NK-92 (cell line): ENCODE data around the gene TEAD3.
"Not testable (repeated sequence)": the region's sequence is repeated elsewhere in the genome, so short reads cannot be mapped to it uniquely, and the experiment has no call there.

Experiments used
- DNase-seq: peaks from one replicate; lab custom pipeline; 2025; ENCODE audit not compliant: unreplicated experiment; lab: John Stamatoyannopoulos, UW

Gene TEAD3

DNA sequence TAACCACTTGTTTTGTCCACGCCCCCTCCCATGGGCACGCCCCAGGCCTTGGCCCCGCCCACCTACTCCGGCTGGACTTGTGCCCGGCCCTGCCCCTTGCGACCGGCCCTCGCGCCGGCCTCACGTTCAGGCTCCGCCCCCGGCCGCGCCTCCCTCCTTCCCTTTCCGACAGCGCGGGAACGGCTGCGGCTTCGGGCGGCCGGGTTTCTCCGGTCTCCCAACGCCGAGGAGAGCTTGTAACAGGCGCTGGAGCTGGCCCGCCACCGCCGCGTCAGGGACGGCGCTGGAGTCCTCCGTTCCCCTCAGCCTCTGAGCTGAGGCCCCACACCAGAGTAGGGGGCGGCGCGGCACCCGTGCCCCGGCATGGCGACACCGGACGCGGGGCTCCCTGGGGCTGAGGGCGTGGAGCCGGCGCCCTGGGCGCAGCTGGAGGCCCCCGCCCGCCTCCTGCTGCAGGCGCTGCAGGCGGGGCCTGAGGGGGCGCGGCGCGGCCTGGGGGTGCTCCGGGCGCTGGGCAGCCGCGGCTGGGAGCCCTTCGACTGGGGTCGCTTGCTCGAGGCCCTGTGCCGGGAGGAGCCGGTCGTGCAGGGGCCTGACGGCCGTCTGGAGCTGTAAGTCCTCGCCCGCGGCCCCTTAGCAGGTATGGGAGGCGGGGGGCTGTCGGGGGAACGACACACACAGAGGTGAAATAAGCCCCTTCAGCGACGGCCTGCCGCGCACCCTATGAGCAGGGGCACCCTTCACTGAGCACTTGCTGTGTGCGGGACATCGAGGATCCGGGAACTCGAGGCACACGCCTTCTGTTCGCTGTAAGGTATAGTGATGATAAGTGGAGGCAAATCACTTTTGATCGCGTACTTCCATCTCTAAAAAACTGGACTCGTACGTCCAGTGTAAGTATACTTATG lies 44.4 kb downstream of the TEAD3 start, which contains the start of gene FANCE:
Gene FANCE (plus strand): TSS at position 156 of the 908 bp plus-strand sequence. CDS start 208 bp downstream, at position 364.
- DNase-seq: peak; percentile 42

- DNase-seq: no peak
Observed at GRCh38 chr6:35451354-35452182, 45.3 kb downstream of the TEAD3 start.

DNA sequence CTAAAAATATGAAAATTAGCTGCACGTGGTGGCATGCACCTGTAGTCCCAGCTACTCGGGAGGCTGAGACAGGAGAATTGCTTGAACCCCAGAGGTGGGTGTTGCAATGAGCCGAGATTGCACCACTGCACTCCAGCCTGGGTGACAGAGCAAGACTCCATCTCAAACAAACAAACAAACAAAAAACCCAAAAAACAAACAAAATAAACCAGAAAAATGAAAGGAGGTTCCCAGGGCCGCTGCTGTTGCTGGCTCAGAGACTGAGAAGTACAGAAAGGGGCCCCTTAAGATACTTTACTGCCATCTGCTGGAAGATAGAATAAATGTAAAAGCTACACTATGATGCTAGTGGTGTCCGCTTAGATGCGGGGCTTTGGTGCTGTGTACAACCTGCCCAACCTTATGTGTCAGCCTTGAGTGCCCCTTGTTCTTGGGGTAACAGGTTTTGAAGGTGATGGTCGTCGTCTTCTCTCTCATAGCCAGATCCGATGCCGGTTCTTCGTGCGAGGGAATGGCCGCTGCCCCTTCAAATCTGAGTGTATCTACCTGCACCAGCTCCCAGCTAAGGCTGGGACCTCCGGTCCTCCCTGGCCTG lies 47.5 kb downstream of the TEAD3 start:
- no peak for DNase-seq

DNA sequence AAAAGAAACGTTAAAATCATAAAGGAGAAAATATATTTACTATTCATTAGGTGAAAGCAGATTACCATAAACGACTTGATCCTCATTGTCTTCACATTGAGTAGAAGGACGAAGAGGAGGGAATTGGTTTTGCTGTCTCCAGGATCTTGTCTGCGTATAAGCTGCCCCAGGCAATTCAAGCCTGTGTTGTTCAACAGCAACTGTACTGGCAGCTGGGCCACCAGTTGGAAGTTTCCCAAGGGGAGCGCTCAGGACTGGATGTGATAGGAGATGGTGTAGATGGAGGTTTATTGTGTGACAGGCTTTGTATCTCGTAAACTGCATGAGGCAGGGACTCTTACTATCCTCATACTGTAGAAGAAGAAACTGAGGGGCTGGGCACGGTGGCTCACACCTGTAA lies 48.7 kb downstream of the TEAD3 start:
- no peak for DNase-seq

DNA sequence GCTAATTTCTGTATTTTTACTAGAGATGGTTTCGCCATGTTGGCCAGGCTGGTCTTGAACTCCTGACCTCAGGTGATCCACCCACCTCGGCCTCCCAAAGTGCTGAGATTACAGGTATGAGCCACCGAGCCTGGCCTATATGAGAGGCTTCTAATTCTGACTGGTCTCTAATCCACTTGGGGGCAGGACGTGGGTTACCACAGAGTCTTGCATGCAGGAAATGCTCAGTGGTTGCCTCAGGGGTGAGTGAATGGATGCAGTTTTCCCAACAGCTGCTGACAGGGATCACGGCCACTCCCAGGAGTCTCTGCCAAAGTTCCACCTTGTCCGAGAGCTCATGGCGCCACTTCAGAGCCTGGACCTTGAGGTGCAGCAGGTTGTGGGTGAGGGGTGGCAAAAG lies 51.2 kb downstream of the TEAD3 start:
- no peak for DNase-seq

- DNase-seq: no peak
Observed at GRCh38 chr6:35443341-35444030, 53.4 kb downstream of the TEAD3 start.

- no peak for DNase-seq
Observed at GRCh38 chr6:35442693-35443092, 54.2 kb downstream of the TEAD3 start.

DNA sequence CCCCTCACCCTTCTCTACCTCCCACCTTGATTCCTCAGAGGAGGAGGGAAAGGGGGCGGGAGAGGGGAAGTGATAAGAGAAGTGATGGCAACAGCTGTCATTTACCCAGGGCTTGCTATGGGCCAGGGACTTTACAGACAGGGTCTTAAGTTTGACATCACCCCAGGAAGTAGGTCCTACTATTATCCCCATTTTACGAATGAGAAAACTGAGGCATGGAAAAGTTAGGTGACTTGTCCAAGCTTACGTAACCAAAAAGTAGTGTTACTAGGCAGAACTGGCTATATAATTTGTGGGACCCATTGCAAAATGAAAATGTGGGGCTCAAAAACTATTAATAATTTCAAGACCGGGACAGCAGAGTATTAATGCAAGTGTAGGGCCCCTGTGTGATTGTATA lies 55.2 kb downstream of the TEAD3 start:
- DNase-seq: no peak

DNA sequence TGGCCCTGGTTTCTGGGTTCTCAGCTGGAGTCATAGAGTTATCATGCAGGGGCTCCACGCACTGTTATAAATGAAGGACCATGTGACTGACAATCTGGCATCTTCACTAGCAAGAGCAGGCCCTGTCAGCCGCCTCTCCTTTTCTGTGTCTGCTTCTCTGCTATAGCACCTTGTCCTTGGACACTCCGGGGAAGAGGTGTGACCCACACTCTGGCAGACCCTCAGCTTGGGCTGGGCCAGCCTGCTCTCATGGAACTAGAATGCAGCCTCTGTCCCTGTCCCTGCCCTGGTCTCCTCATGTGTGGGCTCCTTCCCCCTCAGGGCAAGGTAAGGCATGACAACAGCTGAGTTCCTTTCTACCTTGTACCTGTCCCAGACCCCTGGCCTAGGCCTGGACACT lies 55.7 kb downstream of the TEAD3 start:
- DNase-seq: no peak

GRCh38 chr6:35439308-35439707 lies 57.6 kb downstream of the TEAD3 start:
- DNase-seq: no peak

- not testable (repeated sequence) for DNase-seq
Observed at GRCh38 chr6:35438378-35439065, 58.4 kb downstream of the TEAD3 start.

- no peak for DNase-seq
Observed at GRCh38 chr6:35436071-35436857, 60.6 kb downstream of the TEAD3 start.

- DNase-seq: no peak
Observed at GRCh38 chr6:35435074-35435837, 61.6 kb downstream of the TEAD3 start.

- not testable (repeated sequence) for DNase-seq
Observed at GRCh38 chr6:35432702-35433101, 64.2 kb downstream of the TEAD3 start.

DNA sequence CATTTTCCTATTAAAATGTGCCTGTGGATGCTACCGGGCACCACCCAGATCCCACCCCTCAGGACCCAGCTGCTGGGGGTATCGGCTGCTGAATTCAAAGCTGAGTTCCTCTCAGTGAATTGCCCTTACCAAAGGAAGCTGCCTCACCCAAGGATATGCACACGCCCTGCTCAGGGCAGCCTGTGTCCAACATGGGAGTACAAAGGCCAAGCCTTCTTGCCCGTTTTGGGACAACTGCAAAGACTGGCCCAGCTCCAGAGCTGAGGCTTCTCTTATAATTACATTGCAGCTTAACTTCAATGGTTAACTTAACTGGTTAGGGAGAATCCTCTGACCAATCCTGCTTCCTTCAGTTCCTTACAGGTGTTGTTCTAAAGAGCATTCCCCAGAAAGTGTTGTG lies 64.6 kb downstream of the TEAD3 start:
- no peak for DNase-seq

DNA sequence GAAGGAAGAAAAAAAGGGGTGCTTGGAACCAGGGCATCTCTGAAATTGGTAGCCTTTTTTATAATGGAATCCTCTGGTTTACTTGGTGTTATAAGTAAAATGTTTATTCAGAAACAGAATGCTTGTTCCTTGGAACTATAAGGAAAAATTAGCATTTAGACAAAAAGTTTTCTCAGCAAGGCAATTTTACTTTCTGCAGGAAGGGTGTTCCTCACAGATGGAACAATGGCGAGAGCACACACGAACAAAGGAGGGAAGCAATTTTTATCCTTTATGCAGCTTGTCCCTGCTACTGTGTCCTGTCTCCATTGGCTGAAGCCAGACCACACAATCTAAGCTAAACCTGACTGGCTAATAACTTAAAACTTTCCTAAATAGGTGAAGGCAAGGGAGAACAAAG lies 67.4 kb downstream of the TEAD3 start:
- DNase-seq: no peak

DNA sequence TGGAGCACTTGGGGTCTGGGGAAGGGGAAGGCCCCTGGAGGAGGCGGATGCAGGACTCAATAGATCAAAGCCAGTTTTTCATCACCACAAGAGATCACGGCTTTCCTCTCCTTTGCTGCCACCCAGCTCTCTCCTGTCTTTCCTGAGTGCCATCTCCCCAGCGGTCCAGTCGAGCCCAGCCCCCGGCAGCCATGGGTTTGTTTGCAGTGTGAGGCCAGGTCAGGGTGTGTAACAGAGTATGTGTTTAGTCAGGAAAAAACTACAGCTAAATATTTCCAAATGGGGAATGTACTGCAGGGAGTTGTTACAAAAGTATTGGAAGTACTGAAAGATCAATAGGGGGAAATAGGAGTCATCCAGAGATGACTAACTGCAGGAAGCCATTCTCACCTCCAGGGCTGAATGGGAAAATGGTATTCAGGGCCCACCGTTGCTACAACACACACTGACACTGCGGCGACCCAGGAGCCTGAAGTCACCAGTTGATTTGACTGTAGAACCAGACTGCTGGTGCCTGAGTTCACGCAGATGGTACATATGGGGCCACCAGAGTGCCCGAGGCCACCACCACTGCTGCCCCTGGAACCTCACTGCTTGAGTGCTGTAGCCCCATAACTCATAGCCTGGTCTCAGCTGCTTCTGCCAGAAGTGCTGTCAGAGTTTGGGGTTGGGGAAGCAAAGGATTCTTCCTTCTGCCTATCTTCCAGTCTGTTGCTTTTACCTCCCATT lies 68.3 kb downstream of the TEAD3 start:
- DNase-seq: no peak

DNA sequence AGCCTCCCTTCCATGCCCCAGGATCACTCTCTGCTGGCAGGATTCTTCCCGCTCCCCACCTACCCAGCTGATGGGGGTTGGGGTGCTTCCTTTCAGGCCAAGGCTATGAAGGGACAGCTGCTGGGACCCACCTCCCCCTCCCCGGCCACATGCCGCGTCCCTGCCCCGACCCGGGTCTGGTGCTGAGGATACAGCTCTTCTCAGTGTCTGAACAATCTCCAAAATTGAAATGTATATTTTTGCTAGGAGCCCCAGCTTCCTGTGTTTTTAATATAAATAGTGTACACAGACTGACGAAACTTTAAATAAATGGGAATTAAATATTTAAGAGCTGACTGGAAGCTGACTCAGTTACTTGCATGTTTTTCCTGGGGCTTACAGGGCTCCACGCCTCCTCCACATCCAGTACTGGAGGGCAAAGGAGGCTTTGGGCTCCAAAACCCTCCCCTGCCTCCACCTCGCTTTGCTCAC lies 69.0 kb downstream of the TEAD3 start:
- DNase-seq: no peak
